Medulla oblongata (tissue), 1 donor: ENCODE results near the gene RAB21.
"Not testable (repeated sequence)": the region's sequence is repeated elsewhere in the genome, so short reads cannot be mapped to it uniquely, and the experiment has no call there.

ENCODE experiments used
- DNase-seq: peaks from one replicate; pipeline ENCODE4 v3.0.0-alpha.2; 2015; ENCODE audit errors: extremely low spot score

Gene RAB21

DNA sequence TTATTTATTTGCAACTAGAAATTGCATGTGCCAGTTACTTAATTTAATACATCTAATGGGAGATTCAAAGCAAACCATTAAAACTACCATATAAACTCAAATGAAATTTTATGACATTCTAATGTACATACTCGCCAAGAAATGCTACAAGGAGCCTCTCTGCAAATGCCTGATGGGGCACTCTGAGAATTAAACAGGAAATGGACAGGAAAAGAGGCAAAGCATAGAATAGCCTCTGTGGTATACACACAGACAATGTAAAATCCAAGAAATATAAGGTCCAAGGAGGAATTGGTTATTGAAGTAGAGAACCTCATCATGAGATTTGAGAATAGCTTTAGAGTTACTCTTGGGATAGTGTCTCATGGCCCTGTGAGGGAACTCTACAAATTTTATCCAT, 41.2 kb downstream of the RAB21 start:
- no peak for DNase-seq

- no peak for DNase-seq
Observed at GRCh38 chr12:71797531-71797930, 42.9 kb downstream of the RAB21 start.

GRCh38 chr12:71799106-71799505, 44.4 kb downstream of the RAB21 start:
- no peak for DNase-seq

DNA sequence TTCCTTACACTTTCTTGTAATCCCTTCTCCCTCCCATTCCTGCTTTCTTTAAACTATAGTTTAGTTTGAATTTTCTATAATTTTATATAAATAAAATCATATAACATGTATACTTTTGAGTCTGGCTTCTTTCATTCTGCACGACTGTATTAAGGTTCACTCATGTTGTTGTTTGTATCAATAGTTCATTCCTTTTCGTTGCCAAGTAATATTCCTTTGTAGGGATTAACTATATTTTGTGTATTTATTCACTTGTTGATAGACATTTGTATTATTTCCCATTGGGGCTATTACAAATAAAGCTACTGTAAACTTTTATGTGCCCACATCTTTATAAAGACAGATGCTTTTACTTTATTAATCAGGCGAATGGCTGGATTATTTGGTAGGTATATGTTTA, 45.5 kb downstream of the RAB21 start:
- no peak for DNase-seq

GRCh38 chr12:71804505-71804904, 49.8 kb downstream of the RAB21 start:
- no peak for DNase-seq

GRCh38 chr12:71810921-71811320, 56.3 kb downstream of the RAB21 start:
- DNase-seq = no peak

DNA sequence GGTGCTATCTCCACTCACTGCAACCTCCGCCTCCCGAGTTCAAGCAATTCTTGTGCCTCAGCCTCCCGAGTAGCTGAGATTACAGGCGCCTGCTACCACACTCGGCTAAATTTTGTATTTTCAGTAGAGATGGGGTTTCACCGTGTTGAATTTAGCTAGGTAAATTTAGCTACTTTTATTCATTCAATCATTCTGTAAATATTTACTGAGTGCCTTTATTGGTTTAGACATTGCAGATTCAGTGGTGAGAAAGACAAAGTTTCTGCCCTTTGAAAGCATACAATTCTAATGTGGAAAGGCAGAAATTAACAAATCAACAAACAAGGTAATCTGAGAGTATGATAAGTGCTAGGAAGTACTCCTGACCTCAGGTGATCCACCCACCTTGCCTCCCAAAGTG, 60.6 kb downstream of the RAB21 start:
- not testable (repeated sequence) for DNase-seq

- DNase-seq = not testable (repeated sequence)
Observed at GRCh38 chr12:71822088-71822487, 67.4 kb downstream of the RAB21 start.

DNA sequence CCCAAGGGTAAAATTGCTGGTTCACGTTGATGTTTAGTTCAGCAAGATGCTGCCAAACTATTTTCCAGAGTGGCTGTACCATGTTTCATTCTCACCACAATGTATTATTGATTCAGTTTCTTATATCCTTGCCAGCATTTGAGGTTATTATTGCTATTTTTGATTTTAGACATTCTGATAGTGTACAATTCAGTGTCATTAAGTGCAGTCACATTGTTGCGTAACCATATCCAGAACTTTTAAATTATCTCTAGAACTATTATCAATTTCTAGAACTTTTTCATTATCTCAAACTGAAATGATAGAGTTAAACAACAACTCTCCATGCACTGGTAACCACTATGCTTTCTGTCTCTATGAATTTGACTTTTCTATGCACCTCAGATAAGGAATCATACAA, 74.2 kb downstream of the RAB21 start:
- DNase-seq = no peak

- DNase-seq = no peak
Observed at GRCh38 chr12:71837356-71837755, 82.7 kb downstream of the RAB21 start.

GRCh38 chr12:71838231-71838630, 83.6 kb downstream of the RAB21 start:
- no peak for DNase-seq

DNA sequence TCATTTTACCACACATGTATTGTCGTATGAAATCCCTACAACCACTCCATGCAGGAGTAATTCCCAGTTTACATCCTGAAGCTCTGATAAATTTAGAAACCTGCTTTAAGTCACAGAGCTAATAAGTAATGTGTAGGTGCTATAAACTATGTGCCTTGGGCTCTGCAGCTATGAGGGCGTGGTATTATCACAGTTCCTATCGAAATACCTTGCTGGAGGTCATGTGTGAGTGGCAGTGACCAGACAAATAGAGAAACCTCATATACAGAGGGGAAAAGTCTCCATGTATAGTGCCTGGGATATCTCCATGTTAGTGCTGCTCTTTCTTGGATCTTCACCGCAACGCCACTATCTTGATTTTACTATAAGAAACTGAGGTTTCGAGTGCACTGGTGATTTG, 84.0 kb downstream of the RAB21 start:
- no peak for DNase-seq

GRCh38 chr12:71840231-71840847, 85.7 kb downstream of the RAB21 start:
- DNase-seq = no peak

- peak; percentile 41 for DNase-seq
Observed at GRCh38 chr12:71846322-71846940, 91.8 kb downstream of the RAB21 start.

GRCh38 chr12:71848212-71848611, 93.5 kb downstream of the RAB21 start:
- no peak for DNase-seq

DNA sequence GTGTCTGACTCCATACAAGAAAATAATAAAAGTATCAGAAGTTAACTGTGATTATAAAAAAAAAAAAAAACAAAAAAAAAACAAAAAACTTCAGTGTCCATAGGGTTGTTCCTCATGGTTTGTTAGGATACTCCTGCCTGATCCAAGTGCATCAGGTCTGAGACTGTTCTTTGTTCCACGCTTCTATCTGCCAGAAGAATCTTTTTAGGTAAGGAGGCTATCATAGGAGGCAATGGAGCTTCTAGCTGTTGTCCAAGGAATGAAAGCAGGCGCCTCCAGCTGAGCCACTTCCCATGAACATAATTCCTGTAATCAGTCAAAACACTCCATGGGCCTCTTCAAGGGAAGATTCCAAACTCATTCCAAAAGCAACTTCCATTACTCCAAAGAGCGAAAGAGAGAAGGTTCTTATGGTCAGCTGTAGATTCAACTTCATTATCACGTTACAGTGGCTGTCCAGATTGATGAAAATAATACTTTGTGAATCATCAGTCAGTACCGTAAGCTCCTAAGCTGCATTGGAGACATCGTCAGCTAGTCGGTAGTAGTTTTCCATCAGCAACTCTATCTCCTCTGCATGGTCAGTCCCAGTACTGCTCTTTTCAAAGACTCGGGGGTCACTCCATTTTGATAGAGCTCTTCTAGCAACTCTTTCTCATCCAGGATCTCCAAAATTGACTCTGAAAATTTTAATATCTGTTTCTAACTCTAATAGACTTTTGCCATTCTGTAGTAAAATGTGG, 94.6 kb downstream of the RAB21 start:
- no peak for DNase-seq
